LNCaP clone FGC (cell line): Measurements from ENCODE around the gene CYP17A1.
"Not testable (repeated sequence)": the region's sequence is repeated elsewhere in the genome, so short reads cannot be mapped to it uniquely, and the experiment has no call there.

Source experiments
- DNase-seq: peaks from one replicate; pipeline ENCODE4 v3.0.0-alpha.2; 2011; ENCODE audit warnings: low read depth
- H3K4me3 ChIP-seq: 2 replicates; pipeline ENCODE4 v1.5.1; 2011; ENCODE audit warnings: mild to moderate bottlenecking, low read depth, low read length, control low read depth
- CTCF ChIP-seq: IDR thresholded peaks from 2 replicates; pipeline ENCODE4 v1.5.1; 2012; ENCODE audit warnings: mild to moderate bottlenecking; ENCODE audit not compliant: control insufficient read depth, insufficient read depth; ENCODE audit errors: extremely low read depth

Gene CYP17A1

GRCh38 chr10:102850025-102850518 is 12.9 kb upstream of the CYP17A1 start:
- H3K4me3 ChIP-seq, result no peak overlapping the region
- no peak for DNase-seq
- no peak for TF ChIP-seq CTCF

DNA sequence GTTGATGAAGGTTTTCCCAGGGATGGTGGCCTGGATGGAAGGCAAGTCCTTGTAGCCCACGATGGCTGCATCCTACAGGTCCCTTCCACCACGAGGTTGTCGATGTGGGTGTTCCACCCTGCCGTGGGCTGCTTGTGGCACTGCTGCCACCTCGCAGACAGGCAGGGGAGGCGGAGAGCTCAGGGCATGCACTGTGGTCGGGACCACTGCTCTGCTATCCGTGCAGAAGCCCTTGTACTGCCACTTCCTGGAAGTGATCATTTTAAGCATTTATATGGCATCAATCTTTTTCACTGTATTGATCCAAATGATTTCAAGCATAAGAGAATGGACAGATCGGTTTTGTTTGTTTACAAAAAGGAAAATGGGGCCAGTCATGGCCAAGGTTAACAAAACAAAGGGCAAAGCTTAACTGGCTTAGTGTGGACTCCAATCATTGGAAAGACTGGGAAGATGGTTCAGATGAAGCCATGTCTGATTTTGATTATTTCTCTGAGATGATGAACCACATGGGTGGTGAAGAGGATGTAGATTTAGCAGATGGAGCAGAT is 8.2 kb upstream of the CYP17A1 start:
- DNase-seq, result no peak
- H3K4me3 ChIP-seq, result no peak overlapping the region
- no peak for TF ChIP-seq CTCF

GRCh38 chr10:102844190-102844776 is 7.1 kb upstream of the CYP17A1 start:
- DNase-seq, H3K4me3 ChIP-seq: not testable (repeated sequence)

GRCh38 chr10:102843139-102843538 is 5.9 kb upstream of the CYP17A1 start:
- not testable (repeated sequence) for DNase-seq, H3K4me3 ChIP-seq
- 0 out of 2 replicates have a peak, but pooled peaks have one; percentile 8 for TF ChIP-seq CTCF

GRCh38 chr10:102841827-102842345 is 4.7 kb upstream of the CYP17A1 start:
- H3K4me3 ChIP-seq, result no peak overlapping the region
- DNase-seq, result peak; percentile 14
- no peak for TF ChIP-seq CTCF

- H3K4me3 ChIP-seq, DNase-seq: not testable (repeated sequence)
Measured at GRCh38 chr10:102838276-102838927, 1.2 kb upstream of the CYP17A1 start.

GRCh38 chr10:102835007-102835482 is 2.2 kb downstream of the CYP17A1 start:
- TF ChIP-seq CTCF, result peak; percentile 95
- no peak overlapping the region for H3K4me3 ChIP-seq
- peak; percentile 46 for DNase-seq
